ENCODE data around the gene CDKN3.
"Not testable (repeated sequence)": the region's sequence is repeated elsewhere in the genome, so short reads cannot be mapped to it uniquely, and the experiment has no call there.

The CDKN3 gene

GRCh38 chr14:54362759-54363437, 33.9 kb upstream of the CDKN3 start:
- H3K27ac Mint-ChIP-seq, result no peak overlapping the region
- no peaks in the 10 kb centered on the region for H3K9me3 Mint-ChIP-seq
- H3K36me3 Mint-ChIP-seq (ENCODE audit: low read depth), result no peaks in the 10 kb centered on the region
- no peak overlapping the region for H3K4me3 Mint-ChIP-seq
- H3K4me1 Mint-ChIP-seq (ENCODE audit: low read depth), result peaks cover 1% of the 10 kb centered on the region
- peaks cover 30% of the 10 kb centered on the region for H3K27me3 Mint-ChIP-seq (ENCODE audit: low read depth)

DNA sequence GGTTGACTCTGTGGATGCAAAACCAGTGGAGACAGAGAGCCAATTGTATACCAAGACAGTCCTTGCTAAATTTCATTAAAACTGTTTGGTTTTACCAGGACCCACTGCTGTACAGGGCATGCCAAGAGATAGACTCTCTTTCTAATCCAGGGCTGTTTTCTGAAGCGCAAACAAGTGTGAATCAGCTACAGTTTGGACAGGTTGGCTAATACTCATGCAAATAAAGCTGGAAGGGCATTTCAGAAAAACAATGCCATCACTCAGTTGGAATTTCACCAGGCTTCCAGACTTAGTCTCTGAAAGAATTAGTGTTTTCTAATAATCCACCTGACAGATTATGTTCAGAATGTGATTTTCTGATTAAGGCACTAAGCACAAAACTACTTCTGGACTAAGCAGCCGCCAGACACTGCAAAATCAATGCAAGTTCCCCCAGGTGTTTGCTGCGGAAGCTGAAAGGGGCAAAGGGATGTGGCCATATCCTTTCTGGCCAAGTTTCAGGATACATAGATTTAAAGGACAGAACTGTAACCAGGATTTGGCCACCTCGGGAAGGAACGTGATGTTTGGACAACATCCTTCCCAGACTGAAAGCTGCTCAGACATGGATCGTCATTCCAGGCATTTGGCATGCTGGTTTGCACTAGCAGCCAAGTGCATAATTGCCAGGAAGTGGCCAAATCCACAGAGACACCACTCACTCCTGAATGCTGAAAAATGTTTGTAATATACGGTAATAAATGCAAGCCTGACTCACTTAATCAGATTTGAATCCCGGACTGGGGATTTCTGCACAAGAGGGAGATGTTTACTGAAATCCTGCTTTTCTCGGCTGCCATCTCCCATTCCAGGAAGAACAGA, 32.0 kb upstream of the CDKN3 start:
- H3K27me3 Mint-ChIP-seq (ENCODE audit: low read depth), result peaks cover 13% of the 10 kb centered on the region
- H3K36me3 Mint-ChIP-seq (ENCODE audit: low read depth), result no peaks in the 10 kb centered on the region
- peaks cover 1% of the 10 kb centered on the region for H3K4me1 Mint-ChIP-seq (ENCODE audit: low read depth)
- no peak overlapping the region for H3K27ac Mint-ChIP-seq
- no peaks in the 10 kb centered on the region for H3K9me3 Mint-ChIP-seq
- H3K4me3 Mint-ChIP-seq, result no peak overlapping the region

GRCh38 chr14:54366736-54367735, 29.8 kb upstream of the CDKN3 start:
- Mint-ChIP-seq H3K36me3 (ENCODE audit: low read depth) (no peaks in the 10 kb centered on the region), H3K9me3 (no peaks in the 10 kb centered on the region), H3K27me3 (ENCODE audit: low read depth) (peaks cover 6% of the 10 kb centered on the region), H3K27ac (no peak overlapping the region), H3K4me3 (no peak overlapping the region), H3K4me1 (ENCODE audit: low read depth) (peaks cover 1% of the 10 kb centered on the region)

GRCh38 chr14:54368291-54368690, 28.5 kb upstream of the CDKN3 start:
- H3K27ac Mint-ChIP-seq, result no peak overlapping the region
- no peaks in the 10 kb centered on the region for H3K36me3 Mint-ChIP-seq (ENCODE audit: low read depth)
- H3K4me3 Mint-ChIP-seq, result no peak overlapping the region
- no peaks in the 10 kb centered on the region for H3K27me3 Mint-ChIP-seq (ENCODE audit: low read depth)
- no peaks in the 10 kb centered on the region for H3K9me3 Mint-ChIP-seq
- peaks cover 1% of the 10 kb centered on the region for H3K4me1 Mint-ChIP-seq (ENCODE audit: low read depth)

- Mint-ChIP-seq H3K36me3 (ENCODE audit: low read depth) (no peaks in the 10 kb centered on the region), H3K9me3 (no peaks in the 10 kb centered on the region), H3K27ac (no peak overlapping the region), H3K4me1 (ENCODE audit: low read depth) (no peaks in the 10 kb centered on the region), H3K4me3 (no peak overlapping the region), H3K27me3 (ENCODE audit: low read depth) (no peaks in the 10 kb centered on the region)
Observed at GRCh38 chr14:54369343-54369742, 27.5 kb upstream of the CDKN3 start.

DNA sequence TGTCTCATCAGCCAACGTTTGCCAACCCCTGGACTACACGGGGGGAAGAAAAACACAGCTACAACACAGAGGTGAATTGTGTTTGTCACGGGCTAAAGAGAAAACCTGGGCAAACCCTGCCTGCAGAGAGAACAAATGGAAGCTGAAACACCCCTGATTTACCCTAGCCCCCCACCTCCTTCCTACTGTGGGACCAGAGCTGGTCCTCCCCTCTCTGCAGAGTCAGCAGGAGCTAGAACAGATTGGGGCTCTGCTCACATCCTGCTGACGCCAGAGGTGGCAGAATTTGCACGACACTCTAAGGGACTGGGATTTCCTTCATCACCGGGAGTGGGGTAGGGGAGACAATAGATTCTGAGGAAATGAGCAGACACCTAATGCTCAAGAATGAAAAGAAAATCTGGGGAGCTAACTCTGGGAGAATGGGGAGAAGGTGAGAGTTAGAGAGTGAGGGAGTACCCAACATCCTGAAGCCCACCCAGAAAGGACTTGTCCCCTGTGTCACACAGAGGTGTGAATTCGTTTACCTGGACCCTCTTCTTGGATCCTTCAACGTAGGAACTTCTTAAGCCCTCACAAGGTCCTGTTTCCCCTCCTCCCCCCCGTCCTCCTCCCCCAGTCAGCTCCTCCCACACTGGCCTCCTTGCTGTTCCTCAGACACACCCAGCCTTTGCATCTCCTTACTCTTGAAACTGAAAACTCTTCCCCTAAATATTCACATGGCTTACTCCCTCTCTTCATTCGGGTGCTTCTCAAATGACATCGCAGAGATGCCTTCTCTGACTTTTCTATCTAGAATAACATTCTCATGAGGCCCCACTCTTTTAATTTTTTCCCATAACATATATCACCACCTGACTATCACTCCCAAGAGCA, 26.2 kb upstream of the CDKN3 start:
- Mint-ChIP-seq H3K27me3 (ENCODE audit: low read depth) (no peaks in the 10 kb centered on the region), H3K9me3 (no peaks in the 10 kb centered on the region), H3K27ac (no peak overlapping the region), H3K4me1 (ENCODE audit: low read depth) (no peaks in the 10 kb centered on the region), H3K4me3 (no peak overlapping the region), H3K36me3 (ENCODE audit: low read depth) (no peaks in the 10 kb centered on the region)

DNA sequence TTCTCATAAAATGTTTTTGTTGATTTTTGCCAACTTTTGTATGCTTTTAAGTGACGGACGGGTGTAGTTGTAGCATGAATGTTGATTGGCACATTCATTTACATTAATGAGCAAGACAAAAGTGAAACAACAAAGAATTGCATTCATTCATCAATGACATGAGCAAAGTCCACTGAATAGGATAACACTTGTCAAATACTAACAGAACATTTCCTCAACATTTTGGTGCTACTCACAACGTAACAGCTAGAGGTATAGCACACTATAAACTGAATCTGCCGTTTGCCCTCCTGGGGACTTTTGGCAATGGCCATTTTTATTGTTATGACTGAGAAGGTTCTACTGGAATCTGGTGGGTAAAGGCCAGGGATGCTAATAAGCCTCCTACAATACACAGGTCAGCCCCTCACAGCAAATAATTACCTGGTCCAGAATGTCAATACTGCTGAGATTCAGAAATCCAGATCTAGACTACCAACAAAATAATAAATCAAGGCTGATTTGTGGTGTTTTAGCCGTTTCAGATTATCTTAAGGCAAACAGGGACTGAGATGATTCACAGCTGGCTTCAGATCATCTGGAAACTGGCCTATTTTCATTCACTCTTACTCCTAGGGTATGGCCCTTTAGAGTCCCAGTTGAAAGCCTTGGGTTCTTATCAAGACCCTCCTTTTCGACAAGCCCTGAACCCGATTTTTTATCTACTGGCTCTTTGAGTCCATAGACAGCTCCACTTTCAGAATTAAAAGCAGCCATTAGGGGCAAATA, 22.5 kb upstream of the CDKN3 start:
- H3K4me3 Mint-ChIP-seq, result no peak overlapping the region
- no peaks in the 10 kb centered on the region for H3K9me3 Mint-ChIP-seq
- H3K4me1 Mint-ChIP-seq (ENCODE audit: low read depth), result no peaks in the 10 kb centered on the region
- H3K36me3 Mint-ChIP-seq (ENCODE audit: low read depth), result no peaks in the 10 kb centered on the region
- H3K27me3 Mint-ChIP-seq (ENCODE audit: low read depth), result peaks cover 10% of the 10 kb centered on the region
- H3K27ac Mint-ChIP-seq, result no peak overlapping the region

- Mint-ChIP-seq H3K4me3 (no peak overlapping the region), H3K36me3 (ENCODE audit: low read depth) (no peaks in the 10 kb centered on the region), H3K27ac (no peak overlapping the region), H3K27me3 (ENCODE audit: low read depth) (peaks cover 25% of the 10 kb centered on the region), H3K4me1 (ENCODE audit: low read depth) (no peaks in the 10 kb centered on the region), H3K9me3 (no peaks in the 10 kb centered on the region)
Observed at GRCh38 chr14:54377501-54377900, 19.3 kb upstream of the CDKN3 start.

DNA sequence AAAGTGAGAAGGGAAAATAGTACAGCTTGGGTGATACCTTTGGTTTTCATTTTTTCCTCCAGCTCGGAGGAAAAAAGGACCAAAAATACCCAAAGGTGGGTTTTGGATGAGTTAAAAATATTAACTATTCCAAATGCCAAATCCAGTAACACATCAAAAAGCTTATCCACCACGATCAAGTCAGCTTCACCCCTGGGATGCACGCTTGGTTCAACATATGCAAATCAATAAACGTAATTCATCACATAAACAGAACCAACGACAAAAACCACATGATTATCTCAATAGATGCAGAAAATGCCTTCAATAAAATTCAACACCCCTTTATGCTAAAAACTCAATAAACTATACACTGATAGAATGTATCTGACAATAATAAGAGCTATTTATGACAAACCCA, 17.9 kb upstream of the CDKN3 start:
- not testable (repeated sequence) for H3K27ac Mint-ChIP-seq; H3K4me1 Mint-ChIP-seq (ENCODE audit: low read depth); H3K9me3 Mint-ChIP-seq; H3K4me3 Mint-ChIP-seq; H3K36me3 Mint-ChIP-seq (ENCODE audit: low read depth)
- peaks cover 25% of the 10 kb centered on the region for H3K27me3 Mint-ChIP-seq (ENCODE audit: low read depth)

GRCh38 chr14:54380558-54380957, 16.2 kb upstream of the CDKN3 start:
- not testable (repeated sequence) for H3K27ac Mint-ChIP-seq; H3K4me3 Mint-ChIP-seq; H3K36me3 Mint-ChIP-seq (ENCODE audit: low read depth); H3K9me3 Mint-ChIP-seq; H3K4me1 Mint-ChIP-seq (ENCODE audit: low read depth)
- H3K27me3 Mint-ChIP-seq (ENCODE audit: low read depth), result peaks cover 34% of the 10 kb centered on the region

DNA sequence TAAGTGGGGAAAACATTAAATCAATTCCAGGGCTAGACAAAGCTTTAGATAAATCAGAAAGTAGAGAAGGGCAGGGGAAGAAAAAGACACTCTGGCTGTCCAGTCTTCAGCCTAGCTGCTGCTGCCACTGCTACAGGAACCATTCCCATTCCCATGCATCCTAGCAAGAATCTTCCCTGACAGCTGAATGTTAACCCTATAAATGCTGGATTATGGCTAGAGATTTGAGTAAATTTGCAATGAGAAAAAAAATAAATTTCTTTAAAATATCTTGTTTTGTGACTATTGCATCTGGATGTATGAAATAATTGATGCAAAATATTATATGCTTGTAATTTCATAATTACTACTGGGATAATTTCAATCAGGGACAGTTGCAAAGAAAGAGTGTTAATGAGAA, 15.0 kb upstream of the CDKN3 start:
- Mint-ChIP-seq H3K4me1 (ENCODE audit: low read depth) (no peaks in the 10 kb centered on the region), H3K36me3 (ENCODE audit: low read depth) (no peaks in the 10 kb centered on the region), H3K9me3 (no peaks in the 10 kb centered on the region), H3K4me3 (no peak overlapping the region), H3K27me3 (ENCODE audit: low read depth) (peaks cover 40% of the 10 kb centered on the region), H3K27ac (no peak overlapping the region)

DNA sequence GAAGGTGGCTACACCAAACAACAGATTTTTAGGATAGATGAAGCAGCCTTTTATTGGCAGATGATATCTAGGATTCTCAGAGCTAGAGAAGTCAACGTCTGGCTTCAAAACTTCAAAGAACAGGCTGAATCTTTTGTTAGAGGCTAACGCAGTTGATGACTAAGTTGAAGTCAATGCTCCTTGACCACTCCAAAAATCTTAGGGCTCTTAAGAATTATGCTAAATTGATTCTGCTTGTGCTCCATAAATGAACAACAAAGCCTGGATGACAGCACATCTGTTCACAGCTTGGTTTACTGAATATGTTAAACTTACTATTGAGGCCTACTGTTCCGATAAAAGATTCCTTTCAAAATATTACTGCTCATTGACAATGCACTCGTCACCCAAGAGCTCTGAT, 13.0 kb upstream of the CDKN3 start:
- H3K4me1 Mint-ChIP-seq (ENCODE audit: low read depth), result no peaks in the 10 kb centered on the region
- no peak overlapping the region for H3K4me3 Mint-ChIP-seq

GRCh38 chr14:54385556-54385955, 11.3 kb upstream of the CDKN3 start:
- no peaks in the 10 kb centered on the region for H3K36me3 Mint-ChIP-seq (ENCODE audit: low read depth)
- H3K9me3 Mint-ChIP-seq, result no peaks in the 10 kb centered on the region
- H3K27me3 Mint-ChIP-seq (ENCODE audit: low read depth), result peaks cover 49% of the 10 kb centered on the region
- no peak overlapping the region for H3K4me3 Mint-ChIP-seq
- H3K27ac Mint-ChIP-seq, result no peak overlapping the region
- H3K4me1 Mint-ChIP-seq (ENCODE audit: low read depth), result no peaks in the 10 kb centered on the region

More for the DNA sequence above, 13.0 kb upstream of the CDKN3 start:
- Mint-ChIP-seq H3K9me3 (no peaks in the 10 kb centered on the region), H3K27ac (no peak overlapping the region), H3K36me3 (ENCODE audit: low read depth) (no peaks in the 10 kb centered on the region), H3K27me3 (ENCODE audit: low read depth) (peaks cover 60% of the 10 kb centered on the region)
